HUES48 (cell line): ENCODE measurements around the gene NIPAL4.
"Not testable (repeated sequence)": the region's sequence is repeated elsewhere in the genome, so short reads cannot be mapped to it uniquely, and the experiment has no call there.

ENCODE experiments used
- H3K27ac ChIP-seq: one replicate; pipeline ENCODE4 v1.7.0; 2013; ENCODE audit warnings: low read depth, low read length, inconsistent platforms
- H3K27me3 ChIP-seq: 2 replicates; pipeline ENCODE4 v1.6.1; 2013; ENCODE audit warnings: mild to moderate bottlenecking, low read length; ENCODE audit not compliant: control insufficient read depth, insufficient read depth
- H3K36me3 ChIP-seq: 2 replicates; pipeline ENCODE4 v1.6.1; 2013; ENCODE audit warnings: low read length; ENCODE audit not compliant: control insufficient read depth, insufficient read depth
- H3K4me1 ChIP-seq: 2 replicates; pipeline ENCODE4 v1.6.1; 2013; ENCODE audit warnings: mild to moderate bottlenecking, low read length; ENCODE audit not compliant: control insufficient read depth, insufficient read depth
- H3K4me3 ChIP-seq: 2 replicates; pipeline ENCODE4 v1.5.1; 2013; ENCODE audit warnings: mild to moderate bottlenecking, low read depth, low read length
- H3K9ac ChIP-seq: 2 replicates; pipeline ENCODE4 v1.6.1; 2013; ENCODE audit warnings: mild to moderate bottlenecking, low read depth, low read length, moderate library complexity
- H3K9me3 ChIP-seq: 2 replicates; pipeline ENCODE4 v1.6.1; 2013; ENCODE audit warnings: low read length; ENCODE audit not compliant: control insufficient read depth, insufficient read depth

Gene NIPAL4

DNA sequence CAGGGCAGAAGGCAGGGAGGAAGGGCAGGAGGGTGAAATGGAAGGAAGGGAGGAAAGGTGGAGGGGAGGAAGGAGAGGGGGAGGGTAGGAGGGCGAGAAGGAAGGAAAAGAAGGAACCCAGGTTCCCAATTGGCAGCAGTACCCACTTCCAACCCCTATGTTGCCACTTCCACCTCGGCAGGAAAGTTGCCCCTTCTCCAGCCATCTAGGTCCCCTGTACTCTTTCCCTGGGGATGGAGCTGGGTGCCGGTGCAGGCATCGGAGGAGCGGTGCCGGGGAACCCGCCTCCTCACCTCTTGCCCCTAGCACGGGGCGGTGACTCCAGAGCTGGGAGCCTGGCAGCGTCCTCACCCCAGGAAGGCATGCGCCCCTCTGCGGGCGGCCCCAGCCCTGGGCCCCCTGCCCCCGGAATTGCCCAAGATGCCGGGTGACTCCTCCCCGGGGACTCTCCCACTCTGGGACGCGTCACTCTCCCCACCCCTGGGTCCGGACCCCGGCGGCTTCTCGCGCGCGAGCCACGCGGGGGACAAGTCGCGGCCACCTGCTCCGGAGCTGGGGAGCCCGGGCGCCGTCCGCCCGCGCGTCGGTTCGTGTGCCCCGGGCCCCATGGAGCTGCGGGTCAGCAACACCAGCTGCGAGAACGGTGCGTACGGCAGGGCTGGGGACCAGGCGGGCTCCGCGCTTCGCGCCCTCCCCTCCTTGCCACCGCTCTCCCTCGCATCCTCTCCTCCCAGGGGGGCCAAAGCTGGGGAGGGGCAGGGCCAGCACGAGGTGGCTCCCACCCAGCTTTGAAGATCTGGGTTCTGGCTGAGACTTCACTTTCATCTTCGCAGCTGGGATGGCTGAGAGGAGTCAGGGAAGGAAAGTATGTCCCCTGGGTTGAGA is at the start of gene NIPAL4:
Gene NIPAL4 (plus strand): TSS at position 499 of the 885 bp plus-strand sequence. CDS start 108 bp downstream, at position 607.
- H3K27me3 ChIP-seq: peaks cover 43% of the 10 kb centered on the region
- no peak within 1 kb of the TSS for H3K27ac ChIP-seq
- H3K9ac ChIP-seq: no peak within 1 kb of the TSS
- H3K9me3 ChIP-seq: no peaks in the 10 kb centered on the region
- peaks cover 25% of the 10 kb centered on the region for H3K4me1 ChIP-seq
- peak within 1 kb of the TSS; percentile 79 for H3K4me3 ChIP-seq
- no peaks in the 10 kb centered on the region for H3K36me3 ChIP-seq

GRCh38 chr5:157415838-157416237 is 44.2 kb upstream of the NIPAL4 start:
- no peak overlapping the region for H3K4me3 ChIP-seq
- no peak overlapping the region for H3K27ac ChIP-seq
- no peaks in the 10 kb centered on the region for H3K4me1 ChIP-seq
- no peaks in the 10 kb centered on the region for H3K27me3 ChIP-seq
- H3K9ac ChIP-seq: no peak overlapping the region
- H3K36me3 ChIP-seq: no peaks in the 10 kb centered on the region
- 0 out of 2 replicates have a peak, but pooled peaks cover 2% of the 10 kb centered on the region for H3K9me3 ChIP-seq

DNA sequence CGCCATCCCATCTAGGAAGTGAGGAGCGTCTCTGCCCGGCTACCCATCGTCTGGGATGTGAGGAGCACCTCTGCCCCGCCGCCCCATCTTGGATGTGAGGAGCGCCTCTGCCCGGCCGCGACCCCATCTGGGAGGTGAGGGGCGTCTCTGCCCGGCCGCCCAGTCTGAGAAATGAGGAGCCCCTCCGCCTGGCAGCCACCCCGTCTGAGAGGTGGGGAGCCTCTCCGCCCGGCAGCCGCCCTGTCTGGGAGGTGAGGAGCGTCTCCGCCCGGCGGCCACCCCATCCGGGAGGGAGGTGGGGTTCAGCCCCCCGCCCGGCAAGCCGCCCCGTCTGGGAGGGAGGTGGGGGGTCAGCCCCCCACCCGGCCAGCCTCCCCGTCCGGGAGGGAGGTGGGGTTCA is 40.5 kb upstream of the NIPAL4 start:
- H3K36me3 ChIP-seq, H3K27me3 ChIP-seq, H3K27ac ChIP-seq, H3K9me3 ChIP-seq, H3K9ac ChIP-seq, H3K4me3 ChIP-seq, H3K4me1 ChIP-seq: not testable (repeated sequence)

- H3K36me3 ChIP-seq, H3K9ac ChIP-seq, H3K9me3 ChIP-seq, H3K4me3 ChIP-seq, H3K4me1 ChIP-seq, H3K27me3 ChIP-seq, H3K27ac ChIP-seq: not testable (repeated sequence)
Measured at GRCh38 chr5:157429920-157430319, 30.1 kb upstream of the NIPAL4 start.

- H3K27ac ChIP-seq: no peak overlapping the region
- H3K9me3 ChIP-seq: no peaks in the 10 kb centered on the region
- no peaks in the 10 kb centered on the region for H3K4me1 ChIP-seq
- H3K36me3 ChIP-seq: no peaks in the 10 kb centered on the region
- no peak overlapping the region for H3K9ac ChIP-seq
- H3K4me3 ChIP-seq: no peak overlapping the region
- no peaks in the 10 kb centered on the region for H3K27me3 ChIP-seq
Measured at GRCh38 chr5:157431544-157432200, 28.3 kb upstream of the NIPAL4 start.

GRCh38 chr5:157434096-157434495 is 25.9 kb upstream of the NIPAL4 start:
- no peaks in the 10 kb centered on the region for H3K36me3 ChIP-seq
- no peaks in the 10 kb centered on the region for H3K9me3 ChIP-seq
- no peak overlapping the region for H3K27ac ChIP-seq
- H3K4me3 ChIP-seq: no peak overlapping the region
- no peaks in the 10 kb centered on the region for H3K27me3 ChIP-seq
- H3K9ac ChIP-seq: no peak overlapping the region
- H3K4me1 ChIP-seq: no peaks in the 10 kb centered on the region

- Histone ChIP-seq H3K36me3 (no peaks in the 10 kb centered on the region), H3K27me3 (no peaks in the 10 kb centered on the region), H3K27ac (no peak overlapping the region), H3K4me3 (no peak overlapping the region), H3K9ac (no peak overlapping the region), H3K4me1 (no peaks in the 10 kb centered on the region), H3K9me3 (no peaks in the 10 kb centered on the region)
Measured at GRCh38 chr5:157443041-157443549, 16.9 kb upstream of the NIPAL4 start.

- Histone ChIP-seq H3K27ac (no peak overlapping the region), H3K27me3 (no peaks in the 10 kb centered on the region)
Measured at GRCh38 chr5:157444224-157444623, 15.8 kb upstream of the NIPAL4 start.

DNA sequence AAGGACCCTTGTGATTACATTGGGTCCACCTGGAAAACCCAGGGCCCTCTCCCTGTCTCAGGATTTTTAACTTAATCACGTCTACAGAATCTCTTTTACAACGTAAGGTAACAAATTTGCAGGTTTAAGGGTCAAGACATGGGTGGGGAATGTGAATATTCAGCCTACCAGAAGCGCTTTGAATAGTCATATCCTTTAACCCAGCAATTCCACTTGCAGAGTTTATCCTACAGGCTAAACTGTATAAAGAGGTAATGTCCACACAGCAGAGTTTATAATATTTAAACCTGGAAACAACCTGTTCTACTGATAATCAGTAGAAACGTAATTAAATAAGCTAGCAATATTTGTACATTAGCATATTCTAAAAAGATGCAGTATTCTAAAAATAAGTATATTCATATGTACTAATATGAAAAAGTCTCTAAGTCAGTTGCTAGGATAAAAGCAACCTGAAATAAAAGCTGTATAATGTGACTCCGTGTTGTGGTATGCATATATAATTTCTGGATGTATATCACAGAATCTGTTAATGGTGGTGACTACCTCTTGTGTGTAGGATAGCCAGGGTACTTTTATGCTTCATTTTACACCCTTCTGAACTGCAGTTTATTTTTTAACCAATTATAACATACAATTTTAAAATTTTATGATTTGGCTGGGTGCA is 14.1 kb upstream of the NIPAL4 start:
- no peaks in the 10 kb centered on the region for H3K4me1 ChIP-seq
- no peaks in the 10 kb centered on the region for H3K36me3 ChIP-seq
- H3K4me3 ChIP-seq: no peak overlapping the region
- no peaks in the 10 kb centered on the region for H3K9me3 ChIP-seq
- H3K27me3 ChIP-seq: no peaks in the 10 kb centered on the region
- no peak overlapping the region for H3K27ac ChIP-seq
- no peak overlapping the region for H3K9ac ChIP-seq

More at GRCh38 chr5:157444224-157444623, 15.8 kb upstream of the NIPAL4 start:
- Histone ChIP-seq H3K9me3 (no peaks in the 10 kb centered on the region), H3K4me1 (no peaks in the 10 kb centered on the region), H3K9ac (no peak overlapping the region), H3K36me3 (no peaks in the 10 kb centered on the region), H3K4me3 (no peak overlapping the region)

GRCh38 chr5:157446412-157446935 is 13.5 kb upstream of the NIPAL4 start:
- Histone ChIP-seq H3K4me1 (no peaks in the 10 kb centered on the region), H3K9me3 (no peaks in the 10 kb centered on the region)

More at GRCh38 chr5:157446412-157446935, 13.5 kb upstream of the NIPAL4 start:
- no peak overlapping the region for H3K4me3 ChIP-seq
- no peak overlapping the region for H3K9ac ChIP-seq
- H3K27ac ChIP-seq: no peak overlapping the region
- H3K36me3 ChIP-seq: no peaks in the 10 kb centered on the region
- H3K27me3 ChIP-seq: no peaks in the 10 kb centered on the region
